ENCODE data around the gene CCDC33.

DNA sequence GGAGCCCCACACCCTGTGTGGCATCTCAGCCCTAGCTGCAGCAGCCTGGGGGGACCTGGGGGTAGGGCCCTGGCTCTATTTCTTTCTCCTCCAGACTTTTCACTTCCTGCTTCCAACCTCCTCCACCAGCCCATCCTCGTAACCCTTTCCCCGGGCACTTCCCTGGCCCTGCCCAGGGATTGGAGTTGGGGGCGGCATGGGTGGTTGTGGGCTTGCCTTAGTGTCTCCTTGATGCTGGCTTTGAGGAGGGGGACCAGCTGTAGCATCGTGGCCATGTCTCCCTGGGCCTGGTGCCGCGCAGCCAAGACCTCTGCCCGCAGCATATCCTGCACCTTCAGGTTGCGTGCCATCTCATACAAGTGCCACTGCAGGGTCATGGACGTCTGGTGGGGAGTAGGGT, 103.2 kb downstream of the CCDC33 start:
- TF ChIP-seq, protein P1, sequence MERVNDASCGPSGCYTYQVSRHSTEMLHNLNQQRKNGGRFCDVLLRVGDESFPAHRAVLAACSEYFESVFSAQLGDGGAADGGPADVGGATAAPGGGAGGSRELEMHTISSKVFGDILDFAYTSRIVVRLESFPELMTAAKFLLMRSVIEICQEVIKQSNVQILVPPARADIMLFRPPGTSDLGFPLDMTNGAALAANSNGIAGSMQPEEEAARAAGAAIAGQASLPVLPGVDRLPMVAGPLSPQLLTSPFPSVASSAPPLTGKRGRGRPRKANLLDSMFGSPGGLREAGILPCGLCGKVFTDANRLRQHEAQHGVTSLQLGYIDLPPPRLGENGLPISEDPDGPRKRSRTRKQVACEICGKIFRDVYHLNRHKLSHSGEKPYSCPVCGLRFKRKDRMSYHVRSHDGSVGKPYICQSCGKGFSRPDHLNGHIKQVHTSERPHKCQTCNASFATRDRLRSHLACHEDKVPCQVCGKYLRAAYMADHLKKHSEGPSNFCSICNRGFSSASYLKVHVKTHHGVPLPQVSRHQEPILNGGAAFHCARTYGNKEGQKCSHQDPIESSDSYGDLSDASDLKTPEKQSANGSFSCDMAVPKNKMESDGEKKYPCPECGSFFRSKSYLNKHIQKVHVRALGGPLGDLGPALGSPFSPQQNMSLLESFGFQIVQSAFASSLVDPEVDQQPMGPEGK (CRISPR knock-in tag; IDR thresholded peaks at IDR 0.05; ENCODE audit: borderline replicate concordance) = no peak
- TF ChIP-seq GLIS3 (CRISPR knock-in tag; IDR thresholded peaks at IDR 0.05) (no peak), ZFP30 (CRISPR knock-in tag; IDR thresholded peaks at IDR 0.05) (no peak), ZNF8 (CRISPR knock-in tag; IDR thresholded peaks at IDR 0.05) (no peak), ARNTL (CRISPR knock-in tag; IDR thresholded peaks at IDR 0.05; ENCODE audit: borderline replicate concordance, low read depth) (no peak)
- TF ChIP-seq, protein P2, sequence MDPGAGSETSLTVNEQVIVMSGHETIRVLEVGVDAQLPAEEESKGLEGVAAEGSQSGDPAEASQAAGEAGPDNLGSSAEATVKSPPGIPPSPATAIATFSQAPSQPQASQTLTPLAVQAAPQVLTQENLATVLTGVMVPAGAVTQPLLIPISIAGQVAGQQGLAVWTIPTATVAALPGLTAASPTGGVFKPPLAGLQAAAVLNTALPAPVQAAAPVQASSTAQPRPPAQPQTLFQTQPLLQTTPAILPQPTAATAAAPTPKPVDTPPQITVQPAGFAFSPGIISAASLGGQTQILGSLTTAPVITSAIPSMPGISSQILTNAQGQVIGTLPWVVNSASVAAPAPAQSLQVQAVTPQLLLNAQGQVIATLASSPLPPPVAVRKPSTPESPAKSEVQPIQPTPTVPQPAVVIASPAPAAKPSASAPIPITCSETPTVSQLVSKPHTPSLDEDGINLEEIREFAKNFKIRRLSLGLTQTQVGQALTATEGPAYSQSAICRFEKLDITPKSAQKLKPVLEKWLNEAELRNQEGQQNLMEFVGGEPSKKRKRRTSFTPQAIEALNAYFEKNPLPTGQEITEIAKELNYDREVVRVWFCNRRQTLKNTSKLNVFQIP (CRISPR knock-in tag; IDR thresholded peaks at IDR 0.05; ENCODE audit: borderline replicate concordance, low read depth) = no peak

All from SK-N-SH treated with all-trans-retinoic acid at 6 μM for 48 hours (cell line).